HepG2 (cell line): Measurements from ENCODE around the gene CTBP1. TPM values are rescaled to one million over a fixed set of nuclear protein-coding genes. Genes with fewer than 3 reads are reported as not detected.

Source experiments
- DPF2 ChIP-seq: sonication (generic); formaldehyde crosslinking; IDR thresholded peaks from 2 replicates; pipeline ENCODE4 v1.4.0; 2020; ENCODE audit warnings: mild to moderate bottlenecking, low read depth, missing genetic modification reagents, borderline replicate concordance
- EED ChIP-seq: sonication (generic); formaldehyde crosslinking; IDR thresholded peaks from 2 replicates; pipeline ENCODE4 v1.5.0; 2020; ENCODE audit warnings: mild to moderate bottlenecking, missing genetic modification reagents
- ETV6 ChIP-seq: sonication (generic); formaldehyde crosslinking; conservative IDR thresholded peaks from 2 replicates; pipeline ENCODE4 v1.4.0; 2020; ENCODE audit warnings: missing genetic modification reagents
- HDAC1 ChIP-seq: sonication (generic); formaldehyde crosslinking; IDR thresholded peaks from 2 replicates; pipeline ENCODE4 v1.5.1; 2020; ENCODE audit warnings: mild to moderate bottlenecking, missing genetic modification reagents
- HNRNPLL ChIP-seq: fragments of 200-400 bp; formaldehyde crosslinking; IDR thresholded peaks from 2 replicates; pipeline ENCODE4 v1.6.1; 2017; ENCODE audit warnings: mild to moderate bottlenecking, low read depth, low read length; ENCODE audit not compliant: poor library complexity, severe bottlenecking
- HOXA3 ChIP-seq: sonication (generic); formaldehyde crosslinking; IDR thresholded peaks from 2 replicates; pipeline ENCODE4 v1.5.0; 2020; ENCODE audit warnings: missing genetic modification reagents
- IKZF4 ChIP-seq: sonication (generic); formaldehyde crosslinking; IDR thresholded peaks from 2 replicates; pipeline ENCODE4 v1.5.1; 2020; ENCODE audit warnings: borderline replicate concordance, mild to moderate bottlenecking, low read depth, missing genetic modification reagents; ENCODE audit errors: not compliant biosample characterization
- MAFF ChIP-seq: IDR thresholded peaks from 2 replicates; pipeline ENCODE4 v1.6.1; 2011; ENCODE audit warnings: low read depth, low read length, improper control_type of control experiment
- MAFG ChIP-seq: sonication (generic); formaldehyde crosslinking; IDR thresholded peaks from 2 replicates; pipeline ENCODE4 v1.5.1; 2020; ENCODE audit warnings: mild to moderate bottlenecking, missing genetic modification reagents
- MAZ ChIP-seq, 2 experiments: sonication (generic) in 1 of 2; formaldehyde crosslinking in 1 of 2; IDR thresholded peaks; 2 replicates each; pipeline versions ENCODE4 v1.5.0 to v1.6.1; 2012 to 2020; ENCODE audit warnings: low read depth in 2 of 2, mild to moderate bottlenecking in 2 of 2, borderline replicate concordance in 1 of 2, improper control_type of control experiment in 1 of 2, low read length in 1 of 2, missing genetic modification reagents in 1 of 2, moderate library complexity in 1 of 2
- NFIB ChIP-seq: sonication (generic); formaldehyde crosslinking; IDR thresholded peaks from 2 replicates; pipeline ENCODE4 v1.9.0; 2021; ENCODE audit warnings: missing genetic modification reagents, mild to moderate bottlenecking, borderline replicate concordance
- NR2F6 ChIP-seq, 2 experiments: IDR thresholded peaks; 2 replicates each; pipeline ENCODE4 v1.6.1; 2016; ENCODE audit warnings: antibody characterized with exemption in 1 of 2, mild to moderate bottlenecking in 1 of 2
- RBM39 ChIP-seq: fragments of 200-400 bp; formaldehyde crosslinking; IDR thresholded peaks from one replicate; pipeline ENCODE4 v1.6.1; 2018; ENCODE audit warnings: antibody characterized with exemption, mild to moderate bottlenecking, low read depth, low read length; ENCODE audit not compliant: poor library complexity, severe bottlenecking
- SMC3 ChIP-seq: IDR thresholded peaks from 2 replicates; pipeline ENCODE4 v1.6.1; 2011; ENCODE audit warnings: low read length, improper control_type of control experiment
- SP5 ChIP-seq: IDR thresholded peaks from 2 replicates; pipeline ENCODE4 v1.6.1; 2016; ENCODE audit warnings: low read depth, borderline replicate concordance
- XBP1 ChIP-seq: sonication (generic); formaldehyde crosslinking; IDR thresholded peaks from 2 replicates; pipeline ENCODE4 v1.5.0; 2020; ENCODE audit warnings: missing genetic modification reagents
- ZNF12 ChIP-seq: sonication (generic); formaldehyde crosslinking; IDR thresholded peaks from 2 replicates; pipeline ENCODE4 v1.5.0; 2020; ENCODE audit warnings: missing genetic modification reagents
- ZNF30 ChIP-seq: sonication (generic); formaldehyde crosslinking; IDR thresholded peaks from 2 replicates; pipeline ENCODE4 v1.5.0; 2020; ENCODE audit warnings: mild to moderate bottlenecking, missing genetic modification reagents
- ZNF747 ChIP-seq: sonication (generic); formaldehyde crosslinking; IDR thresholded peaks from 2 replicates; pipeline ENCODE4 v1.8.1; 2023; ENCODE audit warnings: missing genetic modification reagents, mild to moderate bottlenecking, borderline replicate concordance
- ZNF773 ChIP-seq: sonication (generic); formaldehyde crosslinking; IDR thresholded peaks from 2 replicates; pipeline ENCODE4 v1.4.0; 2020; ENCODE audit warnings: missing genetic modification reagents, borderline replicate concordance
- ZNF776 ChIP-seq: sonication (generic); formaldehyde crosslinking; IDR thresholded peaks from 2 replicates; pipeline ENCODE4 v1.4.0; 2020; ENCODE audit warnings: mild to moderate bottlenecking, missing genetic modification reagents
- ZNF879 ChIP-seq: sonication (generic); formaldehyde crosslinking; IDR thresholded peaks from 2 replicates; pipeline ENCODE4 v1.8.1; 2023; ENCODE audit warnings: missing genetic modification reagents
- ZSCAN12 ChIP-seq: sonication (generic); formaldehyde crosslinking; IDR thresholded peaks from 2 replicates; pipeline ENCODE4 v1.9.0; 2021; ENCODE audit warnings: mild to moderate bottlenecking, missing genetic modification reagents
- polyA plus RNA-seq, 8 experiments: library from polyadenylated mRNA; depleted of rRNA in 3 of 8; stranded (reverse) in 7 of 8; unstranded in 1 of 8; fragments of >200 nt; fragmentation: Illumina TruSeq in 4 of 8; extraction: Trizol in 4 of 8; gene quantifications; 2 replicates each; pipeline versions ENCODE4 v1.2.1 to v1.2.3, GENCODE V29; 2011 to 2016; ENCODE audit warnings: low read depth in 4 of 8, missing spikeins in 1 of 8, mixed read lengths in 1 of 8; ENCODE audit not compliant: insufficient read depth in 1 of 8
- total RNA-seq, 5 experiments: library from RNA; depleted of rRNA; stranded (reverse); fragments of >200 nt; fragmentation: Illumina TruSeq; extraction: Trizol; gene quantifications; 2 replicates each; pipeline ENCODE4 v1.2.3, GENCODE V29; 2016; ENCODE audit warnings: low read depth in 1 of 5
- TF ChIP-seq, protein P1 (sequence below): sonication (generic); formaldehyde crosslinking; IDR thresholded peaks from 2 replicates; pipeline ENCODE4 v1.4.0; 2020; ENCODE audit warnings: missing genetic modification reagents, borderline replicate concordance
- TF ChIP-seq, protein P2 (sequence below): sonication (generic); formaldehyde crosslinking; IDR thresholded peaks from 2 replicates; pipeline ENCODE4 v1.4.0; 2020; ENCODE audit warnings: missing genetic modification reagents
- TF ChIP-seq, protein P3 (sequence below): sonication (generic); formaldehyde crosslinking; IDR thresholded peaks from 2 replicates; pipeline ENCODE4 v1.5.0; 2020; ENCODE audit warnings: missing genetic modification reagents

The CTBP1 gene
- total and polyA plus RNA-seq, 2 of the 13 experiments (the other 11 are each of a cell fraction or from before 2014, with no cell fraction given): 78.5 to 112 TPM

DNA sequence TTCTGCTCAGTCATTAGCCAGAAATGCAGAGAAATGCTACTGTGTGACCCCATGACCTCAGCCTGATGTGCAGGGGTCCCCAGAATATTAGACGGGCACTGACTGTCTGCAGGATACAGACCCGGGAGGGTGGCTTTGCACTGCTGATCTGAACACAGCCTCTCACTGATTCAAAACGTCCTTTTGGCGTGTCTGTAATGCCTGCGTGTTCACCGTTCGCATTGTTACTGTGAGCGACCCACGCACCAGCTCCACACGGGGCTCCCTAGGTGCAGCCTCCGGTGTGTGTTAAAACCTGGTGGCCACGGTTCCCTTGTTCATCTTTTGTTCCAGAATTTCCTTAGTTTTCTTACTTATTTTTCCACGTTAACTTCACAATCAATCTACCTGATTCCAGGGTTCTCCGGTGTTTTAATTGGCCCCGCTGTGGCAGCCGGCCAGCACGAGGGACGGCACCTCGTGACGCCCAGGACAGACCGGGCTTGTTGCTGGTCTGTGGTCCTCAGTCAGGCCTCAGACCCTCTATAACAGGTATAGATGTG lies 44.6 kb downstream of the CTBP1 start (continued):
- no peak for TF ChIP-seq SMC3
- TF ChIP-seq NFIB (CRISPR knock-in tag): no peak
- no peak for TF ChIP-seq SP5 (CRISPR knock-in tag)
- no peak for TF ChIP-seq NR2F6 (IDR thresholded peaks at IDR 0.05)
- peak; percentile 35; the same call in 1 of the 2 replicates for TF ChIP-seq NR2F6 (CRISPR knock-in tag; IDR thresholded peaks at IDR 0.05)
- no peak for TF ChIP-seq MAZ (IDR thresholded peaks at IDR 0.05; ENCODE audit: borderline replicate concordance, low read depth, low read length)
- TF ChIP-seq MAZ (CRISPR knock-in tag; IDR thresholded peaks at IDR 0.05; ENCODE audit: low read depth): no peak
- no peak for TF ChIP-seq ZNF776 (CRISPR knock-in tag)
- TF ChIP-seq DPF2: no peak
- TF ChIP-seq MAFF: no peak
- TF ChIP-seq, protein P1, sequence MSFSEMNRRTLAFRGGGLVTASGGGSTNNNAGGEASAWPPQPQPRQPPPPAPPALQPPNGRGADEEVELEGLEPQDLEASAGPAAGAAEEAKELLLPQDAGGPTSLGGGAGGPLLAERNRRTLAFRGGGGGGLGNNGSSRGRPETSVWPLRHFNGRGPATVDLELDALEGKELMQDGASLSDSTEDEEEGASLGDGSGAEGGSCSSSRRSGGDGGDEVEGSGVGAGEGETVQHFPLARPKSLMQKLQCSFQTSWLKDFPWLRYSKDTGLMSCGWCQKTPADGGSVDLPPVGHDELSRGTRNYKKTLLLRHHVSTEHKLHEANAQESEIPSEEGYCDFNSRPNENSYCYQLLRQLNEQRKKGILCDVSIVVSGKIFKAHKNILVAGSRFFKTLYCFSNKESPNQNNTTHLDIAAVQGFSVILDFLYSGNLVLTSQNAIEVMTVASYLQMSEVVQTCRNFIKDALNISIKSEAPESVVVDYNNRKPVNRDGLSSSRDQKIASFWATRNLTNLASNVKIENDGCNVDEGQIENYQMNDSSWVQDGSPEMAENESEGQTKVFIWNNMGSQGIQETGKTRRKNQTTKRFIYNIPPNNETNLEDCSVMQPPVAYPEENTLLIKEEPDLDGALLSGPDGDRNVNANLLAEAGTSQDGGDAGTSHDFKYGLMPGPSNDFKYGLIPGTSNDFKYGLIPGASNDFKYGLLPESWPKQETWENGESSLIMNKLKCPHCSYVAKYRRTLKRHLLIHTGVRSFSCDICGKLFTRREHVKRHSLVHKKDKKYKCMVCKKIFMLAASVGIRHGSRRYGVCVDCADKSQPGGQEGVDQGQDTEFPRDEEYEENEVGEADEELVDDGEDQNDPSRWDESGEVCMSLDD (CRISPR knock-in tag): peak; percentile 58; the same call in 1 of the 2 replicates
- TF ChIP-seq HOXA3 (CRISPR knock-in tag): no peak
- TF ChIP-seq ZNF879 (CRISPR knock-in tag): peak; percentile 46; the same call in 1 of the 2 replicates
- TF ChIP-seq ZNF773 (CRISPR knock-in tag): no peak
- no peak for TF ChIP-seq ZSCAN12 (CRISPR knock-in tag)
- TF ChIP-seq ZNF30 (CRISPR knock-in tag): 0 out of 2 replicates have a peak, but pooled peaks have one; percentile 74
- no peak for TF ChIP-seq ETV6 (CRISPR knock-in tag)
- no peak for TF ChIP-seq MAFG (CRISPR knock-in tag)
- TF ChIP-seq, protein P2, sequence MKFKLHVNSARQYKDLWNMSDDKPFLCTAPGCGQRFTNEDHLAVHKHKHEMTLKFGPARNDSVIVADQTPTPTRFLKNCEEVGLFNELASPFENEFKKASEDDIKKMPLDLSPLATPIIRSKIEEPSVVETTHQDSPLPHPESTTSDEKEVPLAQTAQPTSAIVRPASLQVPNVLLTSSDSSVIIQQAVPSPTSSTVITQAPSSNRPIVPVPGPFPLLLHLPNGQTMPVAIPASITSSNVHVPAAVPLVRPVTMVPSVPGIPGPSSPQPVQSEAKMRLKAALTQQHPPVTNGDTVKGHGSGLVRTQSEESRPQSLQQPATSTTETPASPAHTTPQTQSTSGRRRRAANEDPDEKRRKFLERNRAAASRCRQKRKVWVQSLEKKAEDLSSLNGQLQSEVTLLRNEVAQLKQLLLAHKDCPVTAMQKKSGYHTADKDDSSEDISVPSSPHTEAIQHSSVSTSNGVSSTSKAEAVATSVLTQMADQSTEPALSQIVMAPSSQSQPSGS (CRISPR knock-in tag): no peak
- TF ChIP-seq ZNF747: no peak; the same call in 1 of the 2 replicates
- TF ChIP-seq HDAC1 (CRISPR knock-in tag): no peak
- no peak for TF ChIP-seq RBM39
- no peak for TF ChIP-seq IKZF4 (CRISPR knock-in tag)
- TF ChIP-seq EED: 0 out of 2 replicates have a peak, but pooled peaks have one; percentile 16
- TF ChIP-seq XBP1 (CRISPR knock-in tag): no peak
- TF ChIP-seq, protein P3, sequence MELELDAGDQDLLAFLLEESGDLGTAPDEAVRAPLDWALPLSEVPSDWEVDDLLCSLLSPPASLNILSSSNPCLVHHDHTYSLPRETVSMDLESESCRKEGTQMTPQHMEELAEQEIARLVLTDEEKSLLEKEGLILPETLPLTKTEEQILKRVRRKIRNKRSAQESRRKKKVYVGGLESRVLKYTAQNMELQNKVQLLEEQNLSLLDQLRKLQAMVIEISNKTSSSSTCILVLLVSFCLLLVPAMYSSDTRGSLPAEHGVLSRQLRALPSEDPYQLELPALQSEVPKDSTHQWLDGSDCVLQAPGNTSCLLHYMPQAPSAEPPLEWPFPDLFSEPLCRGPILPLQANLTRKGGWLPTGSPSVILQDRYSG (CRISPR knock-in tag): no peak
- no peak for TF ChIP-seq HNRNPLL
- TF ChIP-seq ZNF12 (CRISPR knock-in tag): no peak
